IgD-negative memory B cell (primary cell): ENCODE data around the gene ATAD3A. TPM values are rescaled to one million over a fixed set of nuclear protein-coding genes. Genes with fewer than 3 reads are reported as not detected.

Source experiments
- H3K27ac Mint-ChIP-seq, 3 donors: one replicate each; pipeline ENCODE4 v1.8.0; 2020 to 2022; ENCODE audit warnings: mild to moderate bottlenecking in 3 of 3, mixed read lengths in 3 of 3, moderate library complexity in 1 of 3
- H3K27me3 Mint-ChIP-seq: one replicate; pipeline ENCODE4 v1.8.0; 2021; ENCODE audit warnings: mixed read lengths
- H3K36me3 Mint-ChIP-seq: one replicate; pipeline ENCODE4 v1.8.0; 2020; ENCODE audit warnings: mild to moderate bottlenecking, mixed read lengths
- H3K4me1 Mint-ChIP-seq, 3 donors: one replicate each; pipeline ENCODE4 v1.8.0; 2020 to 2022; ENCODE audit warnings: mixed read lengths in 3 of 3, mild to moderate bottlenecking in 1 of 3
- H3K4me3 Mint-ChIP-seq, 4 donors: one replicate each; pipeline ENCODE4 v1.8.0; 2020 to 2022; ENCODE audit warnings: mild to moderate bottlenecking in 4 of 4, mixed read lengths in 4 of 4, moderate library complexity in 3 of 4
- H3K9me3 Mint-ChIP-seq, 3 donors: one replicate each; pipeline ENCODE4 v1.8.0; 2020 to 2021; ENCODE audit warnings: mixed read lengths in 3 of 3, mild to moderate bottlenecking in 1 of 3
- polyA plus RNA-seq: library from polyadenylated mRNA; unstranded; fragments of 300-500 nt; fragmentation: Illumina TruSeq; gene quantifications from one replicate; pipeline ENCODE4 v1.2.3, GENCODE V29; 2021

Gene ATAD3A
- polyA plus RNA-seq, 1 donor from 2014 or later, result 12.8 TPM

DNA sequence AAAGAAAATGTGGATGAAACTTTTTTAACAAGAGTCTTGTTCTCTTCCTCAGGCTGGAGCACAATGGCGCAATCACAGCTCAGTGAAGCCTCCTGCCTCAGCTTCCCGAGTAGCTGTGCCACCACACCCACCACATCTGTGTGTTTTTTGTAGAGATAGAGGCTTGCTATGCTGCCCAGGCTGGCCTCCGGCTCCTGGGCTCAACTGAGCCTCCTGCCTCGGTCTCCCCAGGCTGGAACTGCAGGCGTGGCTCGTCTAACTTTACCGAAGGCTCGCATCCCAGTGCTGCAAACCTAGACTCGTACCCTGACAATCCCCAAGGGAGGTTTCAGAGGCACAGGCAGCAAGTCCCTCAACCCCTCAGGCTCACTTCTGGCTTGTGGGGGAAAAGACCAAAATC lies 48.2 kb downstream of the ATAD3A start:
- peak overlapping the region in 1 of 3 donors; percentile 64 for H3K27ac Mint-ChIP-seq
- H3K4me3 Mint-ChIP-seq, result no peak overlapping the region
- H3K4me1 Mint-ChIP-seq, result peaks cover 2 to 5% (median 2%) of the 10 kb centered on the region in 3 donors
- no peaks in the 10 kb centered on the region for H3K9me3 Mint-ChIP-seq
- H3K27me3 Mint-ChIP-seq, result no peaks in the 10 kb centered on the region
- peaks cover 1% of the 10 kb centered on the region for H3K36me3 Mint-ChIP-seq

DNA sequence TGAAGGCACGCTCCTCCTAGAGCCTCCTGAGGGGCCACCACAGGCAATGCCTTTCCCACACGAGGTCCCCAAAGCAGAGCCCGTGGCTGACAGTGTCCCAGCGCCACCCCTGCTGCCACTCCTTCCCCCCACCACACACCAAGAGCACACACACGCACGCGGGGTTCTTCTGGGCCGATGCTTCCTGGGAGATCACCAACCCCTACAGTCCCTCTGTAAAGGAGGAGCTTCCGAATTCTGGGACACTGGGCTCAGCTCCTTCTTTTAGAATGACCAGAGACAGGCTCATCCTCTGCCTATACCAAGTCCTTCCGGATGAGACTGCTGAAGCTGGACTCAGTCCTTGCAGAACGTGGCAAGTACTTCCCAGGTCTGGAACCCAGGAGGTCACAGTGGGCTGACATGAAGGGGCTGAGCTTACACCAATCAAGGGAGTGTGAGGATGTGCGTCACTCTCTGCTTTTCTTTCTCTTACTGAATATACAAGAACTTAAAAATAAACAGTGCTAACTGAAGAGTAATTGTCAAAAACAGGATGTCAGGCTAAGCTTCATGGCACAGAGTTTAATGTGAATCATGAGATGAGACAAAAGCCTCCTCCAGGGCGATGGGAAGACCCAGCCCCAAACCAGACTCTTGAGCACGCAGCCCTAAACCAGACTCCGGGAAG lies 50.0 kb downstream of the ATAD3A start:
- Mint-ChIP-seq H3K4me1 (peaks cover 2 to 6% (median 5%) of the 10 kb centered on the region in 3 donors), H3K9me3 (no peaks in the 10 kb centered on the region), H3K27me3 (no peaks in the 10 kb centered on the region), H3K36me3 (peaks cover 3% of the 10 kb centered on the region), H3K27ac (peak overlapping the region in 2 of 3 donors; percentile 19 to 73), H3K4me3 (peak overlapping the region in 1 of 4 donors; percentile 71)

DNA sequence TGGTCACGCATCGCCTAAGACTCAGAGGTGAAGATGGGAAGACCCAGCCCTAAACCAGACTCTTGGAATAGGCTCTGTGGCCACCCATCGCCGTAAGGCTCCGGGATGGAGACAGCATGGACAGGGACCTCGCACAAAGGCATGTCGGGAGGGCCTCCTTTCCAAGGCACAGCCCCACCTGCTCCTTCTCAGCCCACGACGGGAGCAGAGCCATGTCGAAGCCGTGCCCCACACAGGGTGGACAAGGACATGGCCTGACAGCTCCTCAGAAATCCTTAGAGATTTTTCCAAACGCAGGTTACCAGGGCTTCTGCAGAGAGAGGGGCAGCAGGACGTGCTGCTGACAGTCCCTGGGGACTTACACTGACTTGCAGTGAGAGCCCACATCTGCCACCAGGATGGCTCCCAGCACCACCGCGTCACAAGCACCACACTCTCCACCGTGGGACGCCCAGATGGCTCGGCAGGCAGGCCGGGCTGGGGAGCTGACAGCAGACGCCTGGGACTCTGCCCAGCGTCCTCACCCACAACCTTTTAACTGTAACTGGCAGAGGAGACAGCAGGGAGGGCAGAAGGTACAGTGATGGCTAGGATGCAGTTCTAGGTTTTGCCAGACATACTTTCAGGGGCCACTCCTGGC lies 50.7 kb downstream of the ATAD3A start:
- Mint-ChIP-seq H3K4me3 (no peak overlapping the region), H3K36me3 (peaks cover 3% of the 10 kb centered on the region), H3K27me3 (no peaks in the 10 kb centered on the region), H3K4me1 (peaks cover 5 to 11% (median 5%) of the 10 kb centered on the region in 3 donors), H3K9me3 (no peaks in the 10 kb centered on the region), H3K27ac (no peak overlapping the region)

- no peaks in the 10 kb centered on the region for H3K9me3 Mint-ChIP-seq
- peaks cover 3% of the 10 kb centered on the region for H3K36me3 Mint-ChIP-seq
- peaks cover 5 to 11% (median 5%) of the 10 kb centered on the region in 3 donors for H3K4me1 Mint-ChIP-seq
- H3K27ac Mint-ChIP-seq, result peak overlapping the region in 1 of 3 donors; percentile 40
- no peaks in the 10 kb centered on the region for H3K27me3 Mint-ChIP-seq
- no peak overlapping the region for H3K4me3 Mint-ChIP-seq
These were observed 51.7 kb downstream of the ATAD3A start for GRCh38 chr1:1563688-1564087.

GRCh38 chr1:1564268-1564667 lies 52.3 kb downstream of the ATAD3A start:
- Mint-ChIP-seq H3K9me3 (no peaks in the 10 kb centered on the region), H3K36me3 (peaks cover 3% of the 10 kb centered on the region), H3K27me3 (no peaks in the 10 kb centered on the region), H3K4me1 (peaks cover 5 to 12% (median 5%) of the 10 kb centered on the region in 3 donors), H3K4me3 (no peak overlapping the region), H3K27ac (peak overlapping the region in 2 of 3 donors; percentile 57 to 75)

GRCh38 chr1:1565340-1565739 lies 53.4 kb downstream of the ATAD3A start:
- peaks cover 3% of the 10 kb centered on the region for H3K36me3 Mint-ChIP-seq
- peaks cover 10 to 23% (median 12%) of the 10 kb centered on the region in 3 donors for H3K4me1 Mint-ChIP-seq
- H3K9me3 Mint-ChIP-seq, result no peaks in the 10 kb centered on the region
- H3K4me3 Mint-ChIP-seq, result no peak overlapping the region
- peak overlapping the region in 1 of 3 donors; percentile 75 for H3K27ac Mint-ChIP-seq
- H3K27me3 Mint-ChIP-seq, result no peaks in the 10 kb centered on the region

DNA sequence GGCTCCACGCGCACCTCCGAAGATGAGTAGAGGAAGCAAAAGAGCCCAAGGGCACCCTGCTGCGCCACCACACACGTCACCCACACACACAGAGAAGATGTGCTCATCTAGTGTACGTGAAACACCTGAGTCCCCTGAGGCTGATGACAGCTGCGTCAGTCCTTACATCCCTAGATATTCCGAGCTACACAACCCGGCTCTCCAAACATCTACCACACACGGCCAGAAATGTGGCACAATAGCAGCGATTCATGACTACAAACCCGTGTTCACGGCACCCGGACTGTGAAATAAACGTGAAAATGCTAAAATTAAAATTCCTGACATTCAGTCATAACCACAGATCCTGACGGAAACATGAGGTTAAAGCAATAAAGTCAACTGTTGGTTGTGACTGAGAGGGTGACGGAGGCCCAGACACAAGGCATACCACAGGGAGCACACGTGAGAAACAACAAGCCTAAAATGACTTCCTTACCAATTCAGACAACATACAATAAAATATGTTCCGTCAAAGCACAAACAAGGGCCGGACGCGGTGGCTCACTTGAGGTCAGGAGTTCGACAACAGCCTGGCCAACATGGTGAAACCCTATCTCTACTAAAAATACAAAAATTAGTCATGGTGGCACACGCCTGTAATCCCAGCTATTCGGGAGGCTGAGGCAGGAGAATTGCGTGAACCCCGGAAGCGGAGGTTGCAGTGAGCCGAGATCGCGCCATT lies 55.4 kb downstream of the ATAD3A start:
- no peaks in the 10 kb centered on the region for H3K9me3 Mint-ChIP-seq
- H3K27ac Mint-ChIP-seq, result peak overlapping the region in 2 of 3 donors; percentile 43 to 70
- no peaks in the 10 kb centered on the region for H3K27me3 Mint-ChIP-seq
- H3K4me1 Mint-ChIP-seq, result peaks cover 17 to 31% (median 17%) of the 10 kb centered on the region in 3 donors
- H3K36me3 Mint-ChIP-seq, result peaks cover 6% of the 10 kb centered on the region
- H3K4me3 Mint-ChIP-seq, result peak overlapping the region in 1 of 4 donors; percentile 16

- Mint-ChIP-seq H3K4me3 (no peak overlapping the region), H3K4me1 (peaks cover 17 to 31% (median 20%) of the 10 kb centered on the region in 3 donors), H3K27me3 (no peaks in the 10 kb centered on the region), H3K36me3 (peaks cover 6% of the 10 kb centered on the region), H3K9me3 (no peaks in the 10 kb centered on the region), H3K27ac (peak overlapping the region in 2 of 3 donors; percentile 43 to 70)
These were observed 55.9 kb downstream of the ATAD3A start for GRCh38 chr1:1567891-1568291.

DNA sequence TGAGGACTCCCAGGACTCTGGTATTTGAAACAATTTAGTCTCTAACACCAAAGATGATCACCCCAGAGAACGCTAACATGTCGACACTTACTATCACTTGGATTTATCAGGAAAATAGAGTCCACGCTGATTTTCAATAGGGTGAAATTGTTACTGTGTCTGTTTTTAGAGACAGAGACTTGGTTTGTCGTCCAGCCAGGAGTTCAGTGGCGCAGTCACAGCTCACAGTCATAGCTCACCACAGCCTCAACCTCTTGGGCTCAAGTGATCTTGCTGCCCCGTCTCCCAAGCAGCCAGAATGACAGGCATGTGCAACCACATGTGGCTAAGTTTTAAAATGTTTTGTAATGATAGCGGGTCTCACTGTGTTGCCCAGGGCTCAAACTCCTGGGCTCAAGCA lies 57.4 kb downstream of the ATAD3A start:
- H3K4me3 Mint-ChIP-seq, result peak overlapping the region in 3 of 4 donors; percentile 13 to 84 (median 79)

GRCh38 chr1:1573843-1574720 lies 62.1 kb downstream of the ATAD3A start:
- H3K4me1 Mint-ChIP-seq, result peaks cover 23 to 27% (median 24%) of the 10 kb centered on the region in 3 donors
- H3K9me3 Mint-ChIP-seq, result no peaks in the 10 kb centered on the region
- peaks cover 4% of the 10 kb centered on the region for H3K36me3 Mint-ChIP-seq
- peaks cover 3% of the 10 kb centered on the region for H3K27me3 Mint-ChIP-seq
- peak overlapping the region; percentile 98 to 99 (median 99) for H3K27ac Mint-ChIP-seq
- peak overlapping the region; percentile 93 to 99 (median 96) for H3K4me3 Mint-ChIP-seq

More for the DNA sequence above, 57.4 kb downstream of the ATAD3A start:
- peak overlapping the region in 1 of 3 donors; percentile 81 for H3K27ac Mint-ChIP-seq
- H3K4me1 Mint-ChIP-seq, result peaks cover 17 to 35% (median 25%) of the 10 kb centered on the region in 3 donors
- H3K9me3 Mint-ChIP-seq, result no peaks in the 10 kb centered on the region
- peaks cover 7% of the 10 kb centered on the region for H3K36me3 Mint-ChIP-seq
- H3K27me3 Mint-ChIP-seq, result peaks cover 1% of the 10 kb centered on the region

DNA sequence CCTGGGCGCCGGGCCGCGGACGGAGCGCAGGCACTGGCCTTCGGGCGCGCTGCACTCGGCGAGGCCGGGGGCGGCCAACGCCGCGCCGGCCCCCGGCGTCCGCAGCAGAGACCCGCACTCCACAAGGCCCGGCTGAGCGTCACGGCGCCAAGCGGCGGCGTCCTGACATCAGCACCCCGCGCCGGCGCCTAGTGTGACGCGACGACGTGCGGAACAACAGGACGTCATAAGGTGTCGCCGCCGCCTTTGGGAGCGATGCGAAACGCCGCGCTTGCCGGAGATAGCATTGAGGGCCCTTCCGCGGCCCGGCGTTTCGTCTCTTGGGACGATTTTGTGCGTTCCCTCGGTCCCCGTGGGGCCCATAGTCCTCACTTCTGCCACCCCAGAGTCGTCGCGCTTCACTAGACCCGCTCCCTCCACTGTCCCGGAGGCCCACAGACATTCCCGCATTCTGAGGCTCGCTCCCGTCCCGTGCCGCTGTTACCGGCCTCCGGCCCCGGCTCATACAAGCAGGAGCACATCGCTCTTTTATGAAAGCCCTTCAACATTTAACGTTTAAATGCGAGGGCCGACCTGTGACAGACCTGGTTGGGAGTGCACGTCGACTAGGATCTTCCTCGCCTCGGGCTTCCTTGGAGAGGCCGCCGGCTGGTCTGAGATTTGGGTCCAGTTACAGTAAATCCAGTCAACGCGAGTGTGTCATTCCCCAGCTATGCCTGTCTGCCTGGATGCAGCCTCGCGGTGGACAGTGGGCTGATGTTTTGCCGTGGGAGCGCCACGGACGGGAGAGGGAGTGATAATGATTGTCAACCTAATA lies 63.0 kb downstream of the ATAD3A start, which contains the start of gene SSU72:
Gene SSU72 (minus strand): TSS at position 143 of the 817 bp plus-strand sequence. CDS start 306 bp downstream, outside the sequence.
- Mint-ChIP-seq H3K4me1 (peaks cover 19 to 20% (median 19%) of the 10 kb centered on the region in 3 donors), H3K27me3 (peaks cover 3% of the 10 kb centered on the region), H3K27ac (peak within 1 kb of the TSS; percentile 98 to 100 (median 99))

GRCh38 chr1:1577367-1578011 lies 65.5 kb downstream of the ATAD3A start:
- H3K4me3 Mint-ChIP-seq, result peak overlapping the region in 1 of 4 donors; percentile 76
- H3K27ac Mint-ChIP-seq, result peak overlapping the region in 1 of 3 donors; percentile 25
- H3K27me3 Mint-ChIP-seq, result peaks cover 13% of the 10 kb centered on the region
- H3K4me1 Mint-ChIP-seq, result peaks cover 8 to 12% (median 10%) of the 10 kb centered on the region in 3 donors
- peaks cover 1% of the 10 kb centered on the region for H3K36me3 Mint-ChIP-seq
- H3K9me3 Mint-ChIP-seq, result no peaks in the 10 kb centered on the region

More for the DNA sequence above, 63.0 kb downstream of the ATAD3A start, which contains the start of gene SSU72:
- Mint-ChIP-seq H3K9me3 (no peaks in the 10 kb centered on the region), H3K36me3 (peaks cover 4% of the 10 kb centered on the region), H3K4me3 (peak within 1 kb of the TSS; percentile 93 to 99 (median 98))

GRCh38 chr1:1578371-1578940 lies 66.5 kb downstream of the ATAD3A start:
- Mint-ChIP-seq H3K27ac (no peak overlapping the region), H3K4me1 (peaks cover 6 to 12% (median 8%) of the 10 kb centered on the region in 3 donors), H3K36me3 (peaks cover 1% of the 10 kb centered on the region), H3K4me3 (peak overlapping the region in 1 of 4 donors; percentile 76), H3K9me3 (no peaks in the 10 kb centered on the region), H3K27me3 (peaks cover 15% of the 10 kb centered on the region)
